D721Med (cell line): ENCODE data around the gene ACSM3.
A peak's percentile ranks its signal among the peaks of the same experiment; 100 is the strongest.

Experiments used
- DNase-seq: peaks from one replicate; pipeline ENCODE4 v3.0.0; 2011; ENCODE audit warnings: low spot score; ENCODE audit not compliant: insufficient read length
- FAIRE-seq: peaks from 2 replicates; lab custom pipeline; 2011; peaks lifted over from hg19 to GRCh38; lab: Jason Lieb, UNC
- TF ChIP-seq, protein P1 (sequence below): IDR thresholded peaks from 2 replicates; pipeline ENCODE4 v1.5.1; 2012; ENCODE audit warnings: mild to moderate bottlenecking, control low read depth; ENCODE audit not compliant: insufficient read depth; ENCODE audit errors: missing control alignments

Gene ACSM3

DNA sequence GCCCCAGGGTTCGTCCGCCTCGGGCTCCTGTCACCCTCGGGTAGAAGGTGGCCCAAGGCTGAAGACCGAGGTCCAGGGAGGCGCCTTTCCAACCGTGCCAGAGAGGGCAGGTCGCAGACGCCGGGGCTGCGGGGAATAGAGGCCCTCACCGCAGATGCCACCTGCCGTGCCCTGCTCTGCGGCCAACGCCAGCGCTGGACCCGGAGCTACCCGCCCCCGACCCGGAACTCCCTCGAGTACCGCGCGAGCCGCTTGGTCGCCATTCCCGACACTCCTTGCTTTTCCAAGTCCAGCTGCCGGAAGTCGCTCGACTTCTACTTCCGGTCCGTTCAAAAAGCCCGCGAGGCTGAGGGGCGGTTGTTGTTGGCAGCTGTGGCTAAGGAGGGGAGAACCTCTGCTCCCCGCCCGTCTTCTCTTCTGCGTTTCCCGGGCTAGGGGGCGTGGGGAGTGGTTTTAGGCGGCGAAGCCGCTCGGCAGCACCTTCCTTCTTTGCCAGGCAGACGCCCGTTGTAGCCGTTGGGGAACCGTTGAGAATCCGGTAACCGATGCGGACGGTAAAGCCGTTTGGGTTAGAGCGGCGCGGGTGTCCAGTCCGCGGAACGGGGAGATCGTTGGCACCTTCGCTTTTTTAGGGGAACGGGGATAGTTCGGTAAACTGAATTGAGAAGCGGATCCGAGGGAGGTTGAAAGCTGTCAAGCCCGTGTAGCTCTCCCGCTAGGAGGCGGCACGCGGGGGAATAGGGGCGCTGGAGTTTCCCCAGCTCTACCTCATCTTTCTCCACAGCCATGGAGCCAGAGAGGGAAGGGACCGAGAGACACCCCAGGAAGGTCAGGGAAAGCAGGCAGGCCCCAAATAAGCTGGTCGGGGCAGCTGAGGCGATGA, 42.6 kb downstream of the ACSM3 start, which contains the start of the genes ERI2 and REXO5:
Gene ERI2, minus strand, starts transcription at position 305 of the 883 bp plus-strand sequence. Its CDS starts 42 bp downstream, at position 263.
Gene REXO5, plus strand, starts transcription at position 360 of the 883 bp plus-strand sequence. Its CDS starts 427 bp downstream, at position 787.
- DNase-seq: peak; percentile 77
- TF ChIP-seq, protein P1, sequence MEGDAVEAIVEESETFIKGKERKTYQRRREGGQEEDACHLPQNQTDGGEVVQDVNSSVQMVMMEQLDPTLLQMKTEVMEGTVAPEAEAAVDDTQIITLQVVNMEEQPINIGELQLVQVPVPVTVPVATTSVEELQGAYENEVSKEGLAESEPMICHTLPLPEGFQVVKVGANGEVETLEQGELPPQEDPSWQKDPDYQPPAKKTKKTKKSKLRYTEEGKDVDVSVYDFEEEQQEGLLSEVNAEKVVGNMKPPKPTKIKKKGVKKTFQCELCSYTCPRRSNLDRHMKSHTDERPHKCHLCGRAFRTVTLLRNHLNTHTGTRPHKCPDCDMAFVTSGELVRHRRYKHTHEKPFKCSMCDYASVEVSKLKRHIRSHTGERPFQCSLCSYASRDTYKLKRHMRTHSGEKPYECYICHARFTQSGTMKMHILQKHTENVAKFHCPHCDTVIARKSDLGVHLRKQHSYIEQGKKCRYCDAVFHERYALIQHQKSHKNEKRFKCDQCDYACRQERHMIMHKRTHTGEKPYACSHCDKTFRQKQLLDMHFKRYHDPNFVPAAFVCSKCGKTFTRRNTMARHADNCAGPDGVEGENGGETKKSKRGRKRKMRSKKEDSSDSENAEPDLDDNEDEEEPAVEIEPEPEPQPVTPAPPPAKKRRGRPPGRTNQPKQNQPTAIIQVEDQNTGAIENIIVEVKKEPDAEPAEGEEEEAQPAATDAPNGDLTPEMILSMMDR: peak; percentile 38
- no peak for FAIRE-seq

GRCh38 chr16:20807862-20808261, 44.0 kb downstream of the ACSM3 start:
- TF ChIP-seq, protein P1: no peak
- FAIRE-seq: no peak
- DNase-seq: no peak

DNA sequence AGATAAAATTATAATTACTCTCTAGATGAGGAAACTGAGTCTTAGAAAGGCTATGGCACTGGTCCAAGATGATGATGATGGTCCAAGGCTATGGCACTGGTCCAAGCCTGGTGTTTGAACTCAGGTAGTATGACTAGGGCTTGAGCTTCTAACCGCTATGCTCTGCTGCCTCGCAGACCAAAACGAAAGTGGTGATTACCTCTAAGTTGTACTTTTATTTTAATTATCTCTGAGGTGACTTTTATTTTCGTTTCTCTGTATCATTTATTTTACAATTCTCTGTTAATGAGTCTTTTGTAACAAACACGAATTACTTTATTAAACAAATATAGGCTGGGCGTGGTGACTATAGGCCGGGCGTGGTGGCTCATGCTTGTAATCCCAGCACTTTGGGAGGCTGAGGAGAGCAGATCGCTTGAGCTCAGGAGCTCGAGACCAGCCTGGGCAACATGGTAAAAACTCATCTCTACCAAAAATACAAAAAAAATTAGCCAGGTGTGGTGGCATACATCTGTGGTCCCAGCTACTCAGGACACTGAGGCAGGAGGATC, 48.1 kb downstream of the ACSM3 start:
- TF ChIP-seq, protein P1: no peak
- no peak for DNase-seq
- no peak for FAIRE-seq

- FAIRE-seq: no peak
- TF ChIP-seq, protein P1: no peak
- DNase-seq: no peak
Measured at GRCh38 chr16:20812510-20812909, 48.7 kb downstream of the ACSM3 start.

GRCh38 chr16:20814784-20815183, 51.0 kb downstream of the ACSM3 start:
- TF ChIP-seq, protein P1: no peak
- FAIRE-seq (no peak), DNase-seq (no peak)

GRCh38 chr16:20818929-20819585, 55.2 kb downstream of the ACSM3 start:
- no peak for DNase-seq
- TF ChIP-seq, protein P1: no peak
- no peak for FAIRE-seq
